ENCODE results near the gene CES4A. TPM values are rescaled to one million over a fixed set of nuclear protein-coding genes. Genes with fewer than 3 reads are reported as not detected.

Gene CES4A
- total and polyA plus RNA-seq, 7 donors = 4.2 to 41.3 (median 6.0) TPM

DNA sequence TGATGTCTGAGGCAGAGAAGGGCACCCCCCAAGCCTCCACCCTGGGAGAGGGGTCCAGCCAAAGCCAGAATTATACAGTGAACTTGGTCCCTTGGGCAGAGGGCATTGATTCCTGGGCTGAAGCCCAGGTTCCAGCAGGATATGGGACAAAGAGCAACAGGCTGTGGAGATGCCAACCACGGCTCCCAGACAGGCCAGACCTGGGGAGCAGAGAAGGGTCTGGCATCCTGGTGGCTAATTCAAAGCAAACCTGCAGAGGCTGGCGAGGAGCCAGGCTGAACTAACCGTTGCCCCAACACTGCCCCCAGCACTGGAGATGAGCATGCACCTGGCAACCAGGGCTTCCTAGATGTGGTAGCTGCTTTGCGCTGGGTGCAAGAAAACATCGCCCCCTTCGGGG is 24.3 kb upstream of the CES4A start:
- WGBS, 3 donors = 56 to 65% (median 63%) methylated on average over 6 of the region's 6 CpGs
- H3K27me3 ChIP-seq (ENCODE audit: insufficient read depth in 3 of 3, low read length in 2 of 3) = no peaks in the 10 kb centered on the region
- no peaks in the 10 kb centered on the region for H3K9me3 ChIP-seq
- intact Hi-C loops (cut with DNase I) = loop anchor here (5.0 kb wide), 2 partner anchors 38 to 193 kb away; partner anchors contain the start of genes FBXL8 (in 1 of the 2) and TRADD (in 1 of the 2)
- ATAC-seq (no peak), DNase-seq (peak in 1 of 2 donors; percentile 42)
- no peak overlapping the region for H3K27ac ChIP-seq
- H3K4me3 ChIP-seq = no peak overlapping the region
- TF ChIP-seq, protein P1, sequence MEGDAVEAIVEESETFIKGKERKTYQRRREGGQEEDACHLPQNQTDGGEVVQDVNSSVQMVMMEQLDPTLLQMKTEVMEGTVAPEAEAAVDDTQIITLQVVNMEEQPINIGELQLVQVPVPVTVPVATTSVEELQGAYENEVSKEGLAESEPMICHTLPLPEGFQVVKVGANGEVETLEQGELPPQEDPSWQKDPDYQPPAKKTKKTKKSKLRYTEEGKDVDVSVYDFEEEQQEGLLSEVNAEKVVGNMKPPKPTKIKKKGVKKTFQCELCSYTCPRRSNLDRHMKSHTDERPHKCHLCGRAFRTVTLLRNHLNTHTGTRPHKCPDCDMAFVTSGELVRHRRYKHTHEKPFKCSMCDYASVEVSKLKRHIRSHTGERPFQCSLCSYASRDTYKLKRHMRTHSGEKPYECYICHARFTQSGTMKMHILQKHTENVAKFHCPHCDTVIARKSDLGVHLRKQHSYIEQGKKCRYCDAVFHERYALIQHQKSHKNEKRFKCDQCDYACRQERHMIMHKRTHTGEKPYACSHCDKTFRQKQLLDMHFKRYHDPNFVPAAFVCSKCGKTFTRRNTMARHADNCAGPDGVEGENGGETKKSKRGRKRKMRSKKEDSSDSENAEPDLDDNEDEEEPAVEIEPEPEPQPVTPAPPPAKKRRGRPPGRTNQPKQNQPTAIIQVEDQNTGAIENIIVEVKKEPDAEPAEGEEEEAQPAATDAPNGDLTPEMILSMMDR (IDR thresholded peaks at IDR 0.05) = no peak
- H3K4me1 ChIP-seq = peaks cover 8% of the 10 kb centered on the region
- peaks cover 0 to 86% of the 10 kb centered on the region in 2 donors for H3K36me3 ChIP-seq (ENCODE audit: insufficient read depth in 1 of 2, low read depth in 1 of 2)

DNA sequence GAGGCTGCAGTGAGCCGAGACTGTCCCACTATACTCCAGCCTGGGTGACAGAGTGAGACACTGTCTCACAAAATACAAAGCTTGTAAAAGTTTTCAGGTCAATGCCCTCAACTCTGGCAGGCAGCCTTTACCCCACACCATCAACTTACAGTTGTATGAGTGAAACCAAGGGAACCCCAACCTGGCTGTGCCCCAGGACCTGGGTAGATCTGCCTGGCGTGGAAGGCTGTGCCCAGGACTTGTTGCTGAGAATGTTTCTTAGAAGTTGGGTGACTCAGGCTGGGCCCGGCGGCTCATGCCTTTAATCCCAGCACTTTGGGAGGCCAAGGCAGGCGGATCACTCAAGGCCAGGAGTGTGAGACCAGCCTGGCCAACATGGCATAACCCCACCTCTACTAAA is 19.5 kb upstream of the CES4A start:
- peak in 1 of 2 donors; percentile 13 for DNase-seq
- no peaks in the 10 kb centered on the region for H3K9me3 ChIP-seq
- no peak overlapping the region for H3K4me3 ChIP-seq
- no peak overlapping the region for H3K27ac ChIP-seq
- intact Hi-C loops (cut with DNase I) = no loop called here
- H3K36me3 ChIP-seq (ENCODE audit: insufficient read depth in 1 of 2, low read depth in 1 of 2) = peaks cover 0 to 90% of the 10 kb centered on the region in 2 donors
- no peaks in the 10 kb centered on the region for H3K27me3 ChIP-seq (ENCODE audit: insufficient read depth in 3 of 3, low read length in 2 of 3)
- WGBS, 3 donors = 75 to 86% (median 77%) methylated on average over 5 of the region's 5 CpGs
- no peak for ATAC-seq
- no peaks in the 10 kb centered on the region for H3K4me1 ChIP-seq
- TF ChIP-seq, protein P1 (IDR thresholded peaks at IDR 0.05) = no peak

DNA sequence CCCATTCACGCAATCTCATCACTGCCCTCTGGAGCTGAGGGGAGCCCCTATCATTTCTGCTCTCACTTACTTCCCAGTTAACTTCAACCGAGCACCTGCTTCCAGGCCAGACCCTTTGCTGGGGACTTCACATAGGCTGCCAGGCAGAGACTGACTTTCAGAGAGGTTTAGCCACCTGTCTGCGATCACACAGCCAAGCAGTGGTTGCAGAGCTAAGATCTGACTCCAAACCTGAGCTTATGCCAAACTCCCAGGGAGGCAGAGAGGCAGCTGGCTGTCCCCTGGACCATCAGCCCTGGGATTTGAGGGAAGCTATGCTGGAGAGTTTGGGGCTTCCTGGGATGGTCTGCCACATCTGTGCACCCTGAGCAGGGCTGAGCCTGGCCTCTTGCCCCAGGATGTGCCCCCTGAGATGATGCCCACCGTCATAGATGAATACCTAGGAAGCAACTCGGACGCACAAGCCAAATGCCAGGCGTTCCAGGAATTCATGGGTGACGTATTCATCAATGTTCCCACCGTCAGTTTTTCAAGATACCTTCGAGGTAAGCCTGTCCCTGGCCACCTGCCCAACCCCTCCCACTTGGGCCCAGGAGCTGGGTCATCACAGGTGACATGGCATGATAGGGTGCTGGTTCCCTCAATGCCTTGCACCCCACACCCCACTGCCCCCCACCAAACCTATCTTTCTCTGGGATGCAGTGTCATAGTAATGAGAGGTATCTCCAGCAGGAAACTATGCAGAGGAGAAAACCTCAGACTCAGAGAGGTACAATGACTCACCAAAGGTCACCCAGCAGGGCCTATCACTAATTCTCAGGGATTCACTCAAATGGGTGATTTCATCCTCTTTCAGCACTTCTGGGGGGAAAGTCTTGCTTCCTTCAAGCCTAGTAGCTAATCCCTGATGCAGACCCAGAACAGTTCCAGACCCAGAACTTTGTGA is 17.3 kb upstream of the CES4A start:
- DNase-seq = peak in 1 of 2 donors; percentile 33
- WGBS, 3 donors = 60 to 69% (median 62%) methylated on average over 10 of the region's 10 CpGs
- Histone ChIP-seq H3K27ac (no peak overlapping the region), H3K4me1 (no peaks in the 10 kb centered on the region), H3K4me3 (no peak overlapping the region), H3K9me3 (no peaks in the 10 kb centered on the region), H3K36me3 (ENCODE audit: insufficient read depth in 1 of 2, low read depth in 1 of 2) (peaks cover 0 to 75% of the 10 kb centered on the region in 2 donors), H3K27me3 (ENCODE audit: insufficient read depth in 3 of 3, low read length in 2 of 3) (no peaks in the 10 kb centered on the region)
- intact Hi-C loops (cut with DNase I) = no loop called here
- no peak for ATAC-seq
- TF ChIP-seq, protein P1 (IDR thresholded peaks at IDR 0.05) = no peak

DNA sequence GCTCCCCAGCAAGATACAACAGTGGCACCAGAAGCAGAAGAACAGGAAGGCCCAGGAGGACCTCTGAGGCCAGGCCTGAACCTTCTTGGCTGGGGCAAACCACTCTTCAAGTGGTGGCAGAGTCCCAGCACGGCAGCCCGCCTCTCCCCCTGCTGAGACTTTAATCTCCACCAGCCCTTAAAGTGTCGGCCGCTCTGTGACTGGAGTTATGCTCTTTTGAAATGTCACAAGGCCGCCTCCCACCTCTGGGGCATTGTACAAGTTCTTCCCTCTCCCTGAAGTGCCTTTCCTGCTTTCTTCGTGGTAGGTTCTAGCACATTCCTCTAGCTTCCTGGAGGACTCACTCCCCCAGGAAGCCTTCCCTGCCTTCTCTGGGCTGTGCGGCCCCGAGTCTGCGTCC is 15.4 kb upstream of the CES4A start:
- Histone ChIP-seq H3K4me3 (no peak overlapping the region), H3K9me3 (no peaks in the 10 kb centered on the region), H3K4me1 (no peaks in the 10 kb centered on the region), H3K27me3 (ENCODE audit: insufficient read depth in 3 of 3, low read length in 2 of 3) (no peaks in the 10 kb centered on the region), H3K27ac (no peak overlapping the region), H3K36me3 (ENCODE audit: insufficient read depth in 1 of 2, low read depth in 1 of 2) (peaks cover 0 to 57% of the 10 kb centered on the region in 2 donors)
- TF ChIP-seq, protein P1 (IDR thresholded peaks at IDR 0.05) = no peak
- 76 to 89% (median 85%) methylated on average over 9 of the region's 9 CpGs for WGBS, 3 donors
- DNase-seq (no peak), ATAC-seq (no peak)
- intact Hi-C loops (cut with DNase I) = no loop called here
